Suprapubic skin (tissue), 3 donors: ENCODE data around the gene CCNYL1.

Experiments used
- CTCF ChIP-seq, 2 donors: fragments of 200-600 bp in 1 of 2; fragments of 450-650 bp in 1 of 2; sonication (generic) in 1 of 2; IDR thresholded peaks; one replicate each; pipeline ENCODE4 v1.5.1; 2016 to 2019; ENCODE audit warnings: antibody characterized with exemption in 2 of 2, mild to moderate bottlenecking in 1 of 2, moderate library complexity in 1 of 2
- EP300 ChIP-seq: sonication (generic); formaldehyde crosslinking; IDR thresholded peaks from one replicate; pipeline ENCODE4 v1.6.1; 2017; ENCODE audit warnings: antibody characterized with exemption
- POLR2A ChIP-seq, 2 donors: fragments of 450-650 bp; IDR thresholded peaks; one replicate each; pipeline ENCODE4 v1.6.1; 2017; ENCODE audit warnings: antibody characterized with exemption in 2 of 2, mild to moderate bottlenecking in 2 of 2, moderate library complexity in 2 of 2

- TF ChIP-seq CTCF (IDR thresholded peaks at IDR 0.05) (no peak), EP300 (no peak), POLR2A (IDR thresholded peaks at IDR 0.05) (no peak)
These were observed 500 bp downstream of the CCNYL1 start for GRCh38 chr2:207711750-207712530.
